OCI-LY7 (cell line): ENCODE data around the gene SMCHD1. TPM values are rescaled to one million over a fixed set of nuclear protein-coding genes. Genes with fewer than 3 reads are reported as not detected.
A peak's percentile ranks its signal among the peaks of the same experiment; 100 is the strongest.

ENCODE experiments used
- BruUV-seq: library from RNA; stranded (reverse); fragments of 400-500 nt; replicated peaks from 2 replicates; lab custom pipeline; 2021; lab: Mats Ljungman, UMichigan
- CTCF ChIA-PET: fragments of 300-600 bp; sonication (Branson Sonifier 250); formaldehyde crosslinking; loops from one replicate; lab custom pipeline; 2022; ENCODE audit warnings: antibody characterized with exemption; ENCODE audit not compliant: unreplicated experiment; lab: Charles Lee
- POLR2A ChIA-PET: fragments of 300-600 bp; sonication (Branson Sonifier 250); formaldehyde crosslinking; loops from one replicate; lab custom pipeline; 2022; ENCODE audit warnings: antibody characterized with exemption; lab: Charles Lee
- DNase-seq: peaks from one replicate; pipeline ENCODE4 v3.0.0-alpha.2; 2015; ENCODE audit warnings: low spot score
- H2AFZ ChIP-seq: fragments of 200-600 bp; sonication (generic), shearing (Covaris generic); 2 replicates; pipeline ENCODE4 v1.6.1; 2014; ENCODE audit warnings: mild to moderate bottlenecking, antibody characterized with exemption, low read length, moderate library complexity
- H3K27ac ChIP-seq: fragments of 200-600 bp; sonication (generic); 2 replicates; pipeline ENCODE4 v1.5.1; 2014; ENCODE audit warnings: mixed run types, low read depth, mild to moderate bottlenecking, moderate library complexity, low read length, inconsistent platforms; ENCODE audit not compliant: poor library complexity, severe bottlenecking
- H3K36me3 ChIP-seq: fragments of 200-600 bp; sonication (generic); 2 replicates; pipeline ENCODE4 v1.6.1; 2014; ENCODE audit warnings: mild to moderate bottlenecking, antibody characterized with exemption, low read length, moderate library complexity, mixed read lengths; ENCODE audit not compliant: insufficient read depth
- H3K4me1 ChIP-seq: fragments of 200-600 bp; sonication (generic); 2 replicates; pipeline ENCODE4 v1.5.1; 2014; ENCODE audit warnings: mild to moderate bottlenecking, low read length; ENCODE audit not compliant: insufficient read depth, poor library complexity, severe bottlenecking
- H3K4me2 ChIP-seq: fragments of 200-600 bp; sonication (generic); 2 replicates; pipeline ENCODE4 v1.6.1; 2014; ENCODE audit warnings: mild to moderate bottlenecking, low read length
- H3K4me3 ChIP-seq: fragments of 200-600 bp; sonication (generic); 2 replicates; pipeline ENCODE4 v1.5.1; 2014; ENCODE audit warnings: mild to moderate bottlenecking, low read depth, low read length; ENCODE audit not compliant: poor library complexity, severe bottlenecking
- H3K79me2 ChIP-seq: fragments of 200-600 bp; sonication (generic); 2 replicates; pipeline ENCODE4 v1.6.1; 2016; ENCODE audit warnings: low read depth, mild to moderate bottlenecking, low read length, moderate library complexity, mixed read lengths; ENCODE audit not compliant: insufficient read depth
- H3K9me2 ChIP-seq: fragments of 200-600 bp; sonication (generic); 2 replicates; pipeline ENCODE4 v1.6.1; 2016; ENCODE audit warnings: mild to moderate bottlenecking, low read length, mixed read lengths; ENCODE audit not compliant: insufficient read depth
- H3K9me3 ChIP-seq: fragments of 200-600 bp; sonication (generic); 2 replicates; pipeline ENCODE4 v1.6.1; 2014; ENCODE audit warnings: mild to moderate bottlenecking, mixed run types, low read length, mixed read lengths
- H4K20me1 ChIP-seq: fragments of 200-600 bp; sonication (generic); 2 replicates; pipeline ENCODE4 v1.6.1; 2014; ENCODE audit warnings: mild to moderate bottlenecking, antibody characterized with exemption, low read length, moderate library complexity, mixed read lengths; ENCODE audit not compliant: insufficient read depth
- CTCF ChIP-seq: fragments of 200-600 bp; sonication (generic); conservative IDR thresholded peaks from 2 replicates; pipeline ENCODE4 v1.5.1; 2014; ENCODE audit warnings: mild to moderate bottlenecking, antibody characterized with exemption, low read length, moderate library complexity, mixed read lengths
- EZH2phosphoT487 ChIP-seq: fragments of 200-600 bp; sonication (generic); IDR thresholded peaks from 2 replicates; pipeline ENCODE4 v1.6.1; 2018; ENCODE audit warnings: low read depth, borderline replicate concordance, mild to moderate bottlenecking, mixed run types, antibody characterized with exemption, low read length, moderate library complexity, mixed read lengths
- intact Hi-C: fragments of 100-400 bp; cut with micrococcal nuclease; formaldehyde crosslinking; loops from one replicate; pipeline ENCODE4 v1.10.0; 2022; ENCODE audit not compliant: unreplicated experiment
- total RNA-seq, 2 experiments: library from RNA; depleted of rRNA in 1 of 2; stranded (reverse); fragments of >200 nt in 1 of 2; shearing (Covaris generic) in 1 of 2; gene quantifications; 2 replicates each; pipeline ENCODE4 v1.2.3, GENCODE V29; 2014 to 2022

The SMCHD1 gene
- total RNA-seq, 2 experiments from 2014 or later: 114 to 140 TPM

- Histone ChIP-seq H3K79me2 (no peaks in the 10 kb centered on the region), H3K36me3 (no peaks in the 10 kb centered on the region), H3K4me3 (no peak overlapping the region), H2AFZ (no peak overlapping the region), H3K4me2 (no peak overlapping the region), H3K4me1 (no peaks in the 10 kb centered on the region), H3K9me2 (no peaks in the 10 kb centered on the region), H3K27ac (no peak overlapping the region), H3K9me3 (peaks cover 7% of the 10 kb centered on the region; the same call in 1 of the 2 replicates), H4K20me1 (no peaks in the 10 kb centered on the region)
- TF ChIP-seq CTCF (no peak), EZH2phosphoT487 (no peak)
- no TSS peak for BruUV-seq
- DNase-seq: no peak
- intact Hi-C loops: no loop called here
- CTCF ChIA-PET: no interaction called here
- POLR2A ChIA-PET: interaction anchor here (2.5 kb wide), 1 partner anchor 8 kb away, joined by 18 read pairs; no protein-coding TSS in a partner anchor
Observed at GRCh38 chr18:2627821-2628276, 27.7 kb upstream of the SMCHD1 start.

GRCh38 chr18:2629003-2629402, 26.5 kb upstream of the SMCHD1 start:
- Histone ChIP-seq H3K9me3 (peaks cover 7% of the 10 kb centered on the region; the same call in 1 of the 2 replicates), H2AFZ (no peak overlapping the region), H3K36me3 (no peaks in the 10 kb centered on the region), H3K4me1 (no peaks in the 10 kb centered on the region), H3K4me3 (no peak overlapping the region), H4K20me1 (no peaks in the 10 kb centered on the region), H3K9me2 (no peaks in the 10 kb centered on the region), H3K27ac (no peak overlapping the region), H3K4me2 (no peak overlapping the region), H3K79me2 (no peaks in the 10 kb centered on the region)
- DNase-seq: no peak
- ChIA-PET CTCF (no interaction called here), POLR2A (no interaction called here)
- TF ChIP-seq CTCF (no peak), EZH2phosphoT487 (no peak)
- BruUV-seq: no TSS peak
- intact Hi-C loops: no loop called here

- peaks cover 14% of the 10 kb centered on the region; the same call in 1 of the 2 replicates for H3K9me3 ChIP-seq
- ChIA-PET POLR2A (interaction anchor here (0.7 to 2.4 kb wide), 9 partner anchors 8 to 104 kb away, joined by 3 to 27 read pairs (median 6); partner anchors contain the start of genes METTL4, NDC80 and SMCHD1), CTCF (no interaction called here)
- peak overlapping the region; percentile 91 for H3K27ac ChIP-seq
- no peak for DNase-seq
- no peak overlapping the region for H3K4me3 ChIP-seq
- peaks cover 49% of the 10 kb centered on the region for H3K4me1 ChIP-seq
- no peaks in the 10 kb centered on the region for H3K79me2 ChIP-seq
- TF ChIP-seq CTCF (no peak), EZH2phosphoT487 (no peak)
- intact Hi-C loops: no loop called here
- H2AFZ ChIP-seq: 0 out of 2 replicates have a peak overlapping the region, but pooled peaks have one; percentile 12
- H3K36me3 ChIP-seq: no peaks in the 10 kb centered on the region; the same call in 1 of the 2 replicates
- H3K4me2 ChIP-seq: no peak overlapping the region
- H3K9me2 ChIP-seq: no peaks in the 10 kb centered on the region
- H4K20me1 ChIP-seq: no peaks in the 10 kb centered on the region
- no TSS peak for BruUV-seq
Observed at GRCh38 chr18:2635586-2635985, 19.9 kb upstream of the SMCHD1 start.
